Loucy (cell line): ENCODE results near the gene PNMA6F.

Experiments used
- H2AFZ ChIP-seq: fragments of 200-600 bp; sonication (generic); 2 replicates; pipeline ENCODE4 v1.6.0; 2016; ENCODE audit warnings: antibody characterized with exemption, mild to moderate bottlenecking, low read length, moderate library complexity
- H3F3A ChIP-seq: fragments of 200-600 bp; 2 replicates; pipeline ENCODE4 v1.6.0; 2016; ENCODE audit warnings: antibody characterized with exemption, low read depth, mild to moderate bottlenecking
- H3K27me3 ChIP-seq: fragments of 200-600 bp; sonication (generic); 2 replicates; pipeline ENCODE4 v1.6.1; 2014; ENCODE audit warnings: low read length, mild to moderate bottlenecking; ENCODE audit not compliant: insufficient read depth, poor library complexity, severe bottlenecking
- H3K36me3 ChIP-seq: fragments of 200-600 bp; sonication (generic); 2 replicates; pipeline ENCODE4 v1.6.1; 2016; ENCODE audit warnings: low read length; ENCODE audit not compliant: insufficient read depth
- H3K4me1 ChIP-seq: fragments of 200-600 bp; sonication (generic); 2 replicates; pipeline ENCODE4 v1.5.1; 2014; ENCODE audit warnings: low read length, mild to moderate bottlenecking; ENCODE audit not compliant: insufficient read depth, poor library complexity, severe bottlenecking
- H3K4me2 ChIP-seq: fragments of 200-600 bp; sonication (generic); 2 replicates; pipeline ENCODE4 v1.6.0; 2014; ENCODE audit warnings: antibody characterized with exemption, low read length, low read depth, mild to moderate bottlenecking; ENCODE audit not compliant: poor library complexity, severe bottlenecking
- H3K4me3 ChIP-seq: fragments of 200-600 bp; sonication (generic); 2 replicates; pipeline ENCODE4 v1.5.1; 2014; ENCODE audit warnings: low read length, mild to moderate bottlenecking, mixed read lengths; ENCODE audit not compliant: poor library complexity, severe bottlenecking
- H3K79me2 ChIP-seq: fragments of 200-600 bp; sonication (generic); 2 replicates; pipeline ENCODE4 v1.6.1; 2014; ENCODE audit warnings: low read length; ENCODE audit not compliant: insufficient read depth
- H3K9ac ChIP-seq: fragments of 200-600 bp; sonication (generic); 2 replicates; pipeline ENCODE4 v1.6.0; 2014; ENCODE audit warnings: mild to moderate bottlenecking, low read depth, low read length, moderate library complexity; ENCODE audit not compliant: poor library complexity, severe bottlenecking
- H3K9me2 ChIP-seq: fragments of 200-600 bp; sonication (generic); replicated peaks from 2 replicates; pipeline ENCODE4 v1.6.1; 2016; ENCODE audit warnings: low read depth, low read length, mixed read lengths
- H3K9me3 ChIP-seq: fragments of 200-600 bp; sonication (generic); 2 replicates; pipeline ENCODE4 v1.6.1; 2014; ENCODE audit warnings: mild to moderate bottlenecking, antibody characterized with exemption, low read length, low read depth; ENCODE audit not compliant: insufficient read depth
- H4K20me1 ChIP-seq: fragments of 200-600 bp; sonication (generic); 2 replicates; pipeline ENCODE4 v1.6.0; 2014; ENCODE audit warnings: antibody characterized with exemption, low read length, mild to moderate bottlenecking; ENCODE audit not compliant: insufficient read depth, poor library complexity, severe bottlenecking
- CTCF ChIP-seq: fragments of 200-600 bp; sonication (generic); conservative IDR thresholded peaks from 2 replicates; pipeline ENCODE4 v1.5.1; 2014; ENCODE audit warnings: mild to moderate bottlenecking, antibody characterized with exemption, low read length
- EZH2phosphoT487 ChIP-seq: fragments of 200-600 bp; IDR thresholded peaks from 2 replicates; pipeline ENCODE4 v1.6.1; 2018; ENCODE audit warnings: antibody characterized with exemption, mild to moderate bottlenecking, moderate library complexity, borderline replicate concordance

Gene PNMA6F

GRCh38 chrX:153366878-153367538, 45.4 kb upstream of the PNMA6F start:
- no peak for TF ChIP-seq EZH2phosphoT487
- TF ChIP-seq CTCF: no peak
- H3K27me3 ChIP-seq: no peaks in the 10 kb centered on the region
- no peaks in the 10 kb centered on the region for H3F3A ChIP-seq
- H3K4me1 ChIP-seq: peaks cover 15% of the 10 kb centered on the region
- no peaks in the 10 kb centered on the region for H3K9me2 ChIP-seq
- no peaks in the 10 kb centered on the region for H3K36me3 ChIP-seq
- no peak overlapping the region for H2AFZ ChIP-seq
- H3K4me3 ChIP-seq: no peak overlapping the region
- H4K20me1 ChIP-seq: no peaks in the 10 kb centered on the region
- no peak overlapping the region for H3K4me2 ChIP-seq
- H3K9me3 ChIP-seq: no peaks in the 10 kb centered on the region
- H3K79me2 ChIP-seq: no peaks in the 10 kb centered on the region
- no peak overlapping the region for H3K9ac ChIP-seq

- Histone ChIP-seq H3K79me2 (no peaks in the 10 kb centered on the region), H2AFZ (no peak overlapping the region), H3F3A (no peaks in the 10 kb centered on the region), H3K9me3 (no peaks in the 10 kb centered on the region), H3K36me3 (no peaks in the 10 kb centered on the region), H4K20me1 (no peaks in the 10 kb centered on the region), H3K9me2 (no peaks in the 10 kb centered on the region), H3K9ac (no peak overlapping the region), H3K4me1 (peaks cover 14% of the 10 kb centered on the region), H3K4me3 (no peak overlapping the region), H3K27me3 (no peaks in the 10 kb centered on the region), H3K4me2 (no peak overlapping the region)
- no peak for TF ChIP-seq CTCF
- TF ChIP-seq EZH2phosphoT487: no peak
Observed at GRCh38 chrX:153366119-153366518, 44.6 kb upstream of the PNMA6F start.

GRCh38 chrX:153365670-153366069, 44.1 kb upstream of the PNMA6F start:
- Histone ChIP-seq H3K27me3 (no peaks in the 10 kb centered on the region), H3K79me2 (no peaks in the 10 kb centered on the region), H3K4me3 (no peak overlapping the region), H2AFZ (no peak overlapping the region), H3K36me3 (no peaks in the 10 kb centered on the region), H3F3A (no peaks in the 10 kb centered on the region), H3K4me2 (no peak overlapping the region), H3K4me1 (peaks cover 10% of the 10 kb centered on the region), H3K9me3 (no peaks in the 10 kb centered on the region), H3K9ac (no peak overlapping the region), H4K20me1 (no peaks in the 10 kb centered on the region), H3K9me2 (no peaks in the 10 kb centered on the region)
- no peak for TF ChIP-seq EZH2phosphoT487
- TF ChIP-seq CTCF: no peak
